Endothelial cell (in vitro differentiated cells): ENCODE data around the gene CREBBP. TPM values are rescaled to one million over a fixed set of nuclear protein-coding genes. Genes with fewer than 3 reads are reported as not detected.
A peak's percentile ranks its signal among the peaks of the same experiment; 100 is the strongest.

Experiments used
- DNase-seq: peaks from one replicate; pipeline ENCODE4 v3.0.0; 2021; ENCODE audit warnings: low spot score
- H3K27ac Mint-ChIP-seq: one replicate; pipeline ENCODE4 v1.8.0; 2021; ENCODE audit warnings: mixed read lengths, inconsistent platforms; ENCODE audit not compliant: unreplicated experiment
- H3K27me3 Mint-ChIP-seq: one replicate; pipeline ENCODE4 v1.8.0; 2021; ENCODE audit warnings: mild to moderate bottlenecking, moderate library complexity, mixed read lengths, inconsistent platforms; ENCODE audit not compliant: unreplicated experiment
- H3K36me3 Mint-ChIP-seq: one replicate; pipeline ENCODE4 v1.8.0; 2021; ENCODE audit warnings: mild to moderate bottlenecking, low read depth, mixed read lengths, inconsistent platforms; ENCODE audit not compliant: unreplicated experiment
- H3K4me1 Mint-ChIP-seq: one replicate; pipeline ENCODE4 v1.8.0; 2021; ENCODE audit warnings: mild to moderate bottlenecking, mixed read lengths, inconsistent platforms; ENCODE audit not compliant: unreplicated experiment
- H3K4me3 Mint-ChIP-seq: one replicate; pipeline ENCODE4 v1.8.0; 2021; ENCODE audit warnings: mild to moderate bottlenecking, mixed read lengths, inconsistent platforms; ENCODE audit not compliant: unreplicated experiment
- H3K9me3 Mint-ChIP-seq: one replicate; pipeline ENCODE4 v1.8.0; 2021; ENCODE audit warnings: mixed read lengths, inconsistent platforms; ENCODE audit not compliant: unreplicated experiment
- total RNA-seq: library from RNA; stranded (reverse); fragmentation: NEBNext Ultra II Directional; extraction: Animal tissue kit (Norgen Biotek cat#: 25700); gene quantifications from one replicate; pipeline ENCODE4 v1.2.1, GENCODE V29; 2021; ENCODE audit not compliant: unreplicated experiment
- TF ChIP-seq, protein P1 (sequence below): fragments of 200-600 bp; sonication (generic); IDR thresholded peaks from one replicate; pipeline ENCODE4 v1.5.0; 2021; ENCODE audit warnings: antibody characterized with exemption; ENCODE audit not compliant: unreplicated experiment

Gene CREBBP
- total RNA-seq, 1 donor from 2014 or later = 66.3 TPM

DNA sequence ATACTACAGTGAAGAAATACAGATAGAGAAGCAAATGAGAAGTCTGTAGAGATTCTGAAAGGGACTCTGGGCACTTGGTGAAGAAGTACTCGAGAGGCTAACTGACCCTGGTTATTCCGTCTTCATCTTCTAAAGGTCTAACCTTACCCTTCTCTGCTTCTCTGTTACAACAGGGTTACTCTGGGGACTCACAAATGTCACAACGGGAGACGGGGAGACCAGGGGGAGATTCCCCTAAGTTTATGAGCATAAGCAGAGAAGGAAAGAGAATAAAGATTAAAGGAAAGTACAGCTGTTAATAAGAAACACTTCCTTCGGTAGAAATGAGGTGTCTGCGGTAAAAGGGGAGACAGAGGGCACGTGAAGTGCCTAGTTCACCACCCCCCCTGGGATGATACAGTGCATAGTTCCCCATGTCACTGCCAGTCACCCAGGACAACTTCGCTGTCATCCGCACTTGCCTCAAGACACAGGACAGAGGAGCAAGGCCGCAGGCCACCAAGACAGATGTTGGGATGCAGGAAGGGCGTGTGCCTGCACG is 88.0 kb downstream of the CREBBP start:
- H3K4me1 Mint-ChIP-seq = peaks cover 9% of the 10 kb centered on the region
- H3K27me3 Mint-ChIP-seq = peaks cover 3% of the 10 kb centered on the region
- TF ChIP-seq, protein P1, sequence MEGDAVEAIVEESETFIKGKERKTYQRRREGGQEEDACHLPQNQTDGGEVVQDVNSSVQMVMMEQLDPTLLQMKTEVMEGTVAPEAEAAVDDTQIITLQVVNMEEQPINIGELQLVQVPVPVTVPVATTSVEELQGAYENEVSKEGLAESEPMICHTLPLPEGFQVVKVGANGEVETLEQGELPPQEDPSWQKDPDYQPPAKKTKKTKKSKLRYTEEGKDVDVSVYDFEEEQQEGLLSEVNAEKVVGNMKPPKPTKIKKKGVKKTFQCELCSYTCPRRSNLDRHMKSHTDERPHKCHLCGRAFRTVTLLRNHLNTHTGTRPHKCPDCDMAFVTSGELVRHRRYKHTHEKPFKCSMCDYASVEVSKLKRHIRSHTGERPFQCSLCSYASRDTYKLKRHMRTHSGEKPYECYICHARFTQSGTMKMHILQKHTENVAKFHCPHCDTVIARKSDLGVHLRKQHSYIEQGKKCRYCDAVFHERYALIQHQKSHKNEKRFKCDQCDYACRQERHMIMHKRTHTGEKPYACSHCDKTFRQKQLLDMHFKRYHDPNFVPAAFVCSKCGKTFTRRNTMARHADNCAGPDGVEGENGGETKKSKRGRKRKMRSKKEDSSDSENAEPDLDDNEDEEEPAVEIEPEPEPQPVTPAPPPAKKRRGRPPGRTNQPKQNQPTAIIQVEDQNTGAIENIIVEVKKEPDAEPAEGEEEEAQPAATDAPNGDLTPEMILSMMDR = no peak
- no peak for DNase-seq
- H3K4me3 Mint-ChIP-seq = peak overlapping the region; percentile 52
- no peaks in the 10 kb centered on the region for H3K9me3 Mint-ChIP-seq
- peaks cover 32% of the 10 kb centered on the region for H3K36me3 Mint-ChIP-seq
- peak overlapping the region; percentile 51 for H3K27ac Mint-ChIP-seq

GRCh38 chr16:3791701-3792100 is 88.8 kb downstream of the CREBBP start:
- Mint-ChIP-seq H3K27me3 (peaks cover 3% of the 10 kb centered on the region), H3K27ac (no peak overlapping the region), H3K4me1 (peaks cover 9% of the 10 kb centered on the region), H3K9me3 (no peaks in the 10 kb centered on the region), H3K36me3 (peaks cover 32% of the 10 kb centered on the region), H3K4me3 (peak overlapping the region; percentile 38)
- no peak for DNase-seq
- TF ChIP-seq, protein P1 = no peak

DNA sequence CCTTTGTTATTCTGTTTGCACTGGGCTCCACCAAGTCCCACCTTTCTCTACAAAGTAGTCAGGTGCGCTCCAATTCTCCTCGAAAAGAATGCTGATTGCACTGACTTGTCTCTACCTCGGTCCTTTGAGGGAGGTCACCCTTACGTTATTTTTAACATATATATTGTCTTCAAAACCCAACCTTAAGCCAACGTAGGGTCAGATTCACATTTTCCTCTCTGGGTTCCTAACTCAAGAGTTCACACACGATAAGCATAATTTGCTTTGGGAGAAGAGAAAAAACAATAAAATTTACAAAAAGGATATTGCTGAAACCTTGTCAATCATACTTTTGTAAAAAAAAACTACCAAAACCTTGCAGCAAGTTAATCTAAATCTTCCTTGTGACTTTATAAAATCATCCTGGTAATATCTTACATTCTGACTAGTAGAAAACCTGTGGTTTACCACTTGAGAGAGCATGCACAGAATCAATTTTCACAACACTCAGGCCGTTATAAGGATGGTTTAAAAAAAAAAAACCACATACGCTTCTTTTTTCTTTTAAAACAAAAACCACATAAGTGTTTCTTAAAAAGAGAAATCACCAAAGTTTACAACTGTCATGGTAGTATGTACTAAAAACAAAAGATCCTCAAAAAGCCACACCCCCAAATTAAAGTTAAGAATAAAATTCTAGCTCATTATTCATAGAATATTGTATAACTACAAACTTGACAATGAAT is 91.0 kb downstream of the CREBBP start:
- DNase-seq = no peak
- H3K9me3 Mint-ChIP-seq = no peaks in the 10 kb centered on the region
- peaks cover 6% of the 10 kb centered on the region for H3K27me3 Mint-ChIP-seq
- no peak overlapping the region for H3K4me3 Mint-ChIP-seq
- H3K4me1 Mint-ChIP-seq = peaks cover 9% of the 10 kb centered on the region
- H3K36me3 Mint-ChIP-seq = peaks cover 35% of the 10 kb centered on the region
- TF ChIP-seq, protein P1 = no peak
- no peak overlapping the region for H3K27ac Mint-ChIP-seq

DNA sequence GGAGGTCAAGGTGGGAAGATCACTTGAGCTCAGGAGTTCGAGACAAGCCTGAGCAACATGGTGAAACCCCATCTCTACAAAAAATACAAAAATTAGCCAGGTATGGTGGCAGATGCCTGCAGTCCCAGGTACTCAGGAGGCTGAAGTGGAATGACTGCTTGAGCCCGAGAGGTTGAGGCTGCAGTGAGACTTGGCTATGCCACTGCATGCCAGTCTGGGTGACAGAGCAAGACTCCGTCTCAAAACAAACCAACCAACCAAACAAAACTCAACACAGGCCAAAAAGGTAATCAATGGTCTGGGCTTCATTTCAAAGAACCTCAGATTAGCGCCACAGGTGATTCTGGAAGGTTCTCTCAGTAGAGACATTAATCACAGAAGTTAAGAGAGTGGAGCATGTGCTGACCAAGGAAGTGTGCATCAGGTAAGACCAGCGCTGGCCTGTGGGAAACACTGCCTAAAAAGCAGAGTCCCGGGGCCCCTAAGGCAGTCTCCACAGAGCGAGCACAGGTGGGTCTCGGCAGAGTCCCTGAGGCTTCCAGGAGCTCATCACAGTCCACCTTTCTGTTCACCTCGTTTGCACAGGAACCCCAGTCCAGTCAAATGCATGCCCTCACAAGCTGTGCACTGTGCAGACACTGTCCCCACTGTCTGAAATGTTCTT is 91.7 kb downstream of the CREBBP start:
- TF ChIP-seq, protein P1 = no peak
- H3K4me1 Mint-ChIP-seq = peaks cover 9% of the 10 kb centered on the region
- H3K4me3 Mint-ChIP-seq = no peak overlapping the region
- DNase-seq = no peak
- H3K9me3 Mint-ChIP-seq = no peaks in the 10 kb centered on the region
- peaks cover 6% of the 10 kb centered on the region for H3K27me3 Mint-ChIP-seq
- H3K36me3 Mint-ChIP-seq = peaks cover 35% of the 10 kb centered on the region
- H3K27ac Mint-ChIP-seq = no peak overlapping the region
